GM23338 (cell line): ENCODE data around the gene IL12A. TPM values are rescaled to one million over a fixed set of nuclear protein-coding genes. Genes with fewer than 3 reads are reported as not detected.

Experiments
- ATAC-seq: fragments of 200-7000 bp; cut with Tn5 transposase; 3 replicates; pipeline ENCODE4 v1.9.1; 2020
- DNase-seq: peaks from one replicate; pipeline ENCODE4 v3.0.0-alpha.2; 2015; ENCODE audit warnings: low spot score
- H2AFZ ChIP-seq: fragments of 200-600 bp; sonication (generic); 2 replicates; pipeline ENCODE4 v1.8.0; 2016; ENCODE audit warnings: antibody characterized with exemption, mild to moderate bottlenecking, moderate library complexity
- H3F3A ChIP-seq: fragments of 200-600 bp; sonication (generic); replicated peaks from 2 replicates; pipeline ENCODE4 v1.8.0; 2017; ENCODE audit warnings: antibody characterized with exemption, mixed run types, low read depth
- H3K27ac ChIP-seq: fragments of 200-600 bp; sonication (generic); 2 replicates; pipeline ENCODE4 v1.6.1; 2016; ENCODE audit warnings: low read depth
- H3K27me3 ChIP-seq: fragments of 200-600 bp; sonication (generic); 2 replicates; pipeline ENCODE4 v1.8.0; 2016; ENCODE audit warnings: mild to moderate bottlenecking, mixed run types, moderate library complexity; ENCODE audit not compliant: insufficient read depth
- H3K36me3 ChIP-seq: fragments of 200-600 bp; sonication (generic); 2 replicates; pipeline ENCODE4 v1.8.0; 2016; ENCODE audit warnings: mild to moderate bottlenecking; ENCODE audit not compliant: insufficient read depth
- H3K4me1 ChIP-seq: fragments of 200-600 bp; sonication (generic); 2 replicates; pipeline ENCODE4 v1.8.0; 2016; ENCODE audit warnings: mild to moderate bottlenecking, moderate library complexity; ENCODE audit not compliant: insufficient read depth
- H3K4me2 ChIP-seq: fragments of 200-600 bp; sonication (generic); 2 replicates; pipeline ENCODE4 v1.7.1; 2017; ENCODE audit warnings: mixed run types
- H3K4me3 ChIP-seq: fragments of 200-600 bp; sonication (generic); 2 replicates; pipeline ENCODE4 v1.6.1; 2016; ENCODE audit warnings: mixed run types
- H3K79me2 ChIP-seq: fragments of 200-600 bp; sonication (generic); replicated peaks from 2 replicates; pipeline ENCODE4 v1.8.0; 2017; ENCODE audit warnings: mild to moderate bottlenecking; ENCODE audit not compliant: insufficient read depth
- H3K9me2 ChIP-seq: fragments of 200-600 bp; sonication (generic); 2 replicates; pipeline ENCODE4 v1.8.0; 2017; ENCODE audit not compliant: insufficient read depth
- H4K20me1 ChIP-seq: fragments of 200-600 bp; sonication (generic); replicated peaks from 2 replicates; pipeline ENCODE4 v1.8.0; 2017; ENCODE audit warnings: mild to moderate bottlenecking; ENCODE audit not compliant: insufficient read depth
- H3K27ac Mint-ChIP-seq: 2 replicates; pipeline ENCODE4 v1.8.0; 2020; ENCODE audit warnings: inconsistent platforms, mild to moderate bottlenecking, moderate library complexity, mixed read lengths
- H3K27me3 Mint-ChIP-seq: 3 replicates; pipeline ENCODE4 v1.8.0; 2022; ENCODE audit warnings: low read depth, mild to moderate bottlenecking, moderate library complexity, mixed read lengths, inconsistent platforms; ENCODE audit not compliant: insufficient read depth, poor library complexity
- H3K36me3 Mint-ChIP-seq: 3 replicates; pipeline ENCODE4 v1.8.0; 2021; ENCODE audit warnings: low read depth, mild to moderate bottlenecking, inconsistent platforms, moderate library complexity, mixed read lengths
- H3K4me1 Mint-ChIP-seq: 3 replicates; pipeline ENCODE4 v1.8.0; 2020; ENCODE audit warnings: mild to moderate bottlenecking, inconsistent platforms, mixed read lengths
- H3K4me3 Mint-ChIP-seq: 3 replicates; pipeline ENCODE4 v1.8.0; 2021; ENCODE audit warnings: moderate library complexity, mild to moderate bottlenecking, inconsistent platforms, mixed read lengths
- H3K9me3 Mint-ChIP-seq: 3 replicates; pipeline ENCODE4 v1.8.0; 2020; ENCODE audit warnings: moderate library complexity, mild to moderate bottlenecking, inconsistent platforms, mixed read lengths
- CREB1 ChIP-seq: fragments of 250-450 bp; sonication (Bioruptor Pico); IDR thresholded peaks from 2 replicates; pipeline ENCODE4 v1.5.0; 2020; ENCODE audit warnings: low read depth, mild to moderate bottlenecking, moderate library complexity
- CTCF ChIP-seq, 2 experiments: fragments of 200-600 bp in 1 of 2; sonication (generic) in 1 of 2; conservative IDR thresholded peaks; 2 replicates each; pipeline versions ENCODE4 v1.5.1 to v1.6.1; 2016 to 2017; ENCODE audit warnings: antibody characterized with exemption in 2 of 2, low read depth in 2 of 2, mild to moderate bottlenecking in 2 of 2, moderate library complexity in 1 of 2
- EZH2 ChIP-seq: fragments of 200-600 bp; sonication (generic); IDR thresholded peaks from one replicate; pipeline ENCODE4 v1.8.0; 2017; ENCODE audit warnings: antibody characterized with exemption, mild to moderate bottlenecking, low read depth; ENCODE audit not compliant: unreplicated experiment
- EZH2phosphoT487 ChIP-seq: fragments of 200-600 bp; sonication (generic); IDR thresholded peaks from one replicate; pipeline ENCODE4 v1.8.1; 2018; ENCODE audit warnings: antibody characterized with exemption; ENCODE audit not compliant: unreplicated experiment
- JUNB ChIP-seq: IDR thresholded peaks from one replicate; pipeline ENCODE4 v1.6.1; 2016; ENCODE audit warnings: antibody characterized with exemption; ENCODE audit not compliant: unreplicated experiment
- NANOG ChIP-seq: IDR thresholded peaks from 2 replicates; pipeline ENCODE4 v1.6.1; 2016; ENCODE audit warnings: antibody characterized with exemption, borderline replicate concordance
- POLR2AphosphoS5 ChIP-seq: IDR thresholded peaks from 2 replicates; pipeline ENCODE4 v1.6.1; 2016; ENCODE audit warnings: antibody characterized with exemption, low read depth
- STAT1 ChIP-seq: IDR thresholded peaks from one replicate; pipeline ENCODE4 v1.6.1; 2016; ENCODE audit warnings: antibody characterized with exemption; ENCODE audit not compliant: unreplicated experiment
- ZNF114 ChIP-seq: fragments of 250-450 bp; sonication (Bioruptor Pico); IDR thresholded peaks from 2 replicates; pipeline ENCODE4 v1.5.0; 2020; ENCODE audit warnings: mild to moderate bottlenecking, moderate library complexity
- ZNF331 ChIP-seq: fragments of 250-450 bp; sonication (Bioruptor Pico); IDR thresholded peaks from 2 replicates; pipeline ENCODE4 v1.5.0; 2020; ENCODE audit warnings: low read depth, mild to moderate bottlenecking, moderate library complexity
- ZNF462 ChIP-seq: fragments of 250-450 bp; sonication (Bioruptor Pico); IDR thresholded peaks from 2 replicates; pipeline ENCODE4 v1.5.0; 2020; ENCODE audit warnings: mild to moderate bottlenecking, moderate library complexity
- polyA plus RNA-seq: library from polyadenylated mRNA; unstranded; fragments of >200 nt; fragmentation: Nextera tagmentation; extraction: Ambion mirVana; gene quantifications from 2 replicates; pipeline ENCODE4 v1.2.1, GENCODE V29; 2016
- total RNA-seq: library from RNA; depleted of rRNA; stranded (reverse); fragments of >200 nt; shearing (Covaris generic); gene quantifications from 2 replicates; pipeline ENCODE4 v1.2.3, GENCODE V29; 2014
- TF ChIP-seq, protein P1 (sequence below): IDR thresholded peaks from one replicate; pipeline ENCODE4 v1.6.1; 2018; ENCODE audit warnings: antibody characterized with exemption; ENCODE audit not compliant: unreplicated experiment
- TF ChIP-seq, protein P2 (sequence below): IDR thresholded peaks from 2 replicates; pipeline ENCODE4 v1.6.1; 2016; ENCODE audit warnings: antibody characterized with exemption

Gene IL12A
- total and polyA plus RNA-seq, 2 experiments from 2014 or later, result 0.69 to 1.3 TPM

- H3K36me3 Mint-ChIP-seq, result no peaks in the 10 kb centered on the region
- Histone ChIP-seq H3F3A (no peaks in the 10 kb centered on the region), H3K4me2 (no peak overlapping the region), H3K4me3 (no peak overlapping the region), H3K4me1 (no peaks in the 10 kb centered on the region), H3K27me3 (no peaks in the 10 kb centered on the region), H4K20me1 (no peaks in the 10 kb centered on the region), H2AFZ (no peak overlapping the region), H3K79me2 (no peaks in the 10 kb centered on the region), H3K27ac (no peak overlapping the region), H3K9me2 (no peaks in the 10 kb centered on the region), H3K36me3 (no peaks in the 10 kb centered on the region)
- H3K4me3 Mint-ChIP-seq, result no peak overlapping the region
- no peaks in the 10 kb centered on the region for H3K4me1 Mint-ChIP-seq
- no peak overlapping the region for H3K27ac Mint-ChIP-seq
- H3K27me3 Mint-ChIP-seq, result peaks cover 2% of the 10 kb centered on the region
- no peaks in the 10 kb centered on the region; the same call in 2 of the 3 replicates for H3K9me3 Mint-ChIP-seq
- DNase-seq, result no peak
- TF ChIP-seq, protein P1, sequence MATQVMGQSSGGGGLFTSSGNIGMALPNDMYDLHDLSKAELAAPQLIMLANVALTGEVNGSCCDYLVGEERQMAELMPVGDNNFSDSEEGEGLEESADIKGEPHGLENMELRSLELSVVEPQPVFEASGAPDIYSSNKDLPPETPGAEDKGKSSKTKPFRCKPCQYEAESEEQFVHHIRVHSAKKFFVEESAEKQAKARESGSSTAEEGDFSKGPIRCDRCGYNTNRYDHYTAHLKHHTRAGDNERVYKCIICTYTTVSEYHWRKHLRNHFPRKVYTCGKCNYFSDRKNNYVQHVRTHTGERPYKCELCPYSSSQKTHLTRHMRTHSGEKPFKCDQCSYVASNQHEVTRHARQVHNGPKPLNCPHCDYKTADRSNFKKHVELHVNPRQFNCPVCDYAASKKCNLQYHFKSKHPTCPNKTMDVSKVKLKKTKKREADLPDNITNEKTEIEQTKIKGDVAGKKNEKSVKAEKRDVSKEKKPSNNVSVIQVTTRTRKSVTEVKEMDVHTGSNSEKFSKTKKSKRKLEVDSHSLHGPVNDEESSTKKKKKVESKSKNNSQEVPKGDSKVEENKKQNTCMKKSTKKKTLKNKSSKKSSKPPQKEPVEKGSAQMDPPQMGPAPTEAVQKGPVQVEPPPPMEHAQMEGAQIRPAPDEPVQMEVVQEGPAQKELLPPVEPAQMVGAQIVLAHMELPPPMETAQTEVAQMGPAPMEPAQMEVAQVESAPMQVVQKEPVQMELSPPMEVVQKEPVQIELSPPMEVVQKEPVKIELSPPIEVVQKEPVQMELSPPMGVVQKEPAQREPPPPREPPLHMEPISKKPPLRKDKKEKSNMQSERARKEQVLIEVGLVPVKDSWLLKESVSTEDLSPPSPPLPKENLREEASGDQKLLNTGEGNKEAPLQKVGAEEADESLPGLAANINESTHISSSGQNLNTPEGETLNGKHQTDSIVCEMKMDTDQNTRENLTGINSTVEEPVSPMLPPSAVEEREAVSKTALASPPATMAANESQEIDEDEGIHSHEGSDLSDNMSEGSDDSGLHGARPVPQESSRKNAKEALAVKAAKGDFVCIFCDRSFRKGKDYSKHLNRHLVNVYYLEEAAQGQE, result no peak
- TF ChIP-seq STAT1, result no peak
- no peak for TF ChIP-seq EZH2phosphoT487
- TF ChIP-seq ZNF462 (CRISPR knock-in tag), result no peak
- TF ChIP-seq CREB1 (CRISPR knock-in tag), result no peak
- TF ChIP-seq JUNB, result no peak
- no peak for TF ChIP-seq ZNF331 (CRISPR knock-in tag)
- TF ChIP-seq, protein P2, sequence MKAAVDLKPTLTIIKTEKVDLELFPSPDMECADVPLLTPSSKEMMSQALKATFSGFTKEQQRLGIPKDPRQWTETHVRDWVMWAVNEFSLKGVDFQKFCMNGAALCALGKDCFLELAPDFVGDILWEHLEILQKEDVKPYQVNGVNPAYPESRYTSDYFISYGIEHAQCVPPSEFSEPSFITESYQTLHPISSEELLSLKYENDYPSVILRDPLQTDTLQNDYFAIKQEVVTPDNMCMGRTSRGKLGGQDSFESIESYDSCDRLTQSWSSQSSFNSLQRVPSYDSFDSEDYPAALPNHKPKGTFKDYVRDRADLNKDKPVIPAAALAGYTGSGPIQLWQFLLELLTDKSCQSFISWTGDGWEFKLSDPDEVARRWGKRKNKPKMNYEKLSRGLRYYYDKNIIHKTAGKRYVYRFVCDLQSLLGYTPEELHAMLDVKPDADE, result no peak
- TF ChIP-seq NANOG, result no peak
- no peak for TF ChIP-seq CTCF (conservative IDR thresholded peaks at IDR 0.05; ENCODE audit: low read depth in 2 of 2)
- TF ChIP-seq EZH2, result no peak
- TF ChIP-seq POLR2AphosphoS5, result no peak
- TF ChIP-seq ZNF114 (CRISPR knock-in tag), result no peak
- ATAC-seq, result no peak
Observed at GRCh38 chr3:160012108-160012507, 23.5 kb downstream of the IL12A start.
